Measurements from ENCODE around the gene SRD5A1. TPM values are rescaled to one million over a fixed set of nuclear protein-coding genes. Genes with fewer than 3 reads are reported as not detected.
A peak's percentile ranks its signal among the peaks of the same experiment; 100 is the strongest.
"Not testable (repeated sequence)": the region's sequence is repeated elsewhere in the genome, so short reads cannot be mapped to it uniquely, and the experiment has no call there.

Gene SRD5A1
- total RNA-seq, 8 experiments from 2014 or later: 6.4 to 28.6 (median 15.0) TPM

GRCh38 chr5:6633469-6634245 is 417 bp downstream of the SRD5A1 start:
- peak overlapping the region; percentile 99 to 100 for H3K27ac ChIP-seq
- ATAC-seq (replicated peaks in 6 of 8): peak; percentile 33 to 74 (median 71)
- H3K4me1 ChIP-seq (replicated peaks in 1 of 2): peaks cover 6 to 14% of the 10 kb centered on the region in 2 donors
- H3K4me3 ChIP-seq: peak overlapping the region; percentile 50 to 86 (median 70)
- WGBS, 10 experiments: 0 to 2% (median 0%) methylated on average over 2 to 12 of the region's 75 CpGs; no CpG with 5 or more reads in 6 of the 10 experiments
- in situ Hi-C loops (cut with MboI; ENCODE audit: low pct_unique_long_range_greater_than_20kb in 2 of 9, low sequenced_read_pairs in 9 of 9, unreplicated experiment in 9 of 9): loop anchor here in 3 of 9 experiments (10.0 to 25.0 kb wide), 2 partner anchors 104 to 111 kb away; no protein-coding TSS in a partner anchor

GRCh38 chr5:6634306-6634705 is 1.1 kb downstream of the SRD5A1 start:
- ATAC-seq (replicated peaks in 6 of 8): no peak
- 0 to 20% (median 0%) methylated on average over 1 to 5 of the region's 6 CpGs; no CpG with 5 or more reads in 4 of the 10 experiments for WGBS, 10 experiments
- Histone ChIP-seq H3K4me3 (peak overlapping the region; percentile 50 to 86 (median 70)), H3K4me1 (replicated peaks in 1 of 2) (peaks cover 6 to 14% of the 10 kb centered on the region in 2 donors), H3K27ac (no peak overlapping the region)
- in situ Hi-C loops (cut with MboI; ENCODE audit: low pct_unique_long_range_greater_than_20kb in 2 of 9, low sequenced_read_pairs in 9 of 9, unreplicated experiment in 9 of 9): loop anchor here in 3 of 9 experiments (10.0 to 25.0 kb wide), 2 partner anchors 103 to 110 kb away; no protein-coding TSS in a partner anchor

DNA sequence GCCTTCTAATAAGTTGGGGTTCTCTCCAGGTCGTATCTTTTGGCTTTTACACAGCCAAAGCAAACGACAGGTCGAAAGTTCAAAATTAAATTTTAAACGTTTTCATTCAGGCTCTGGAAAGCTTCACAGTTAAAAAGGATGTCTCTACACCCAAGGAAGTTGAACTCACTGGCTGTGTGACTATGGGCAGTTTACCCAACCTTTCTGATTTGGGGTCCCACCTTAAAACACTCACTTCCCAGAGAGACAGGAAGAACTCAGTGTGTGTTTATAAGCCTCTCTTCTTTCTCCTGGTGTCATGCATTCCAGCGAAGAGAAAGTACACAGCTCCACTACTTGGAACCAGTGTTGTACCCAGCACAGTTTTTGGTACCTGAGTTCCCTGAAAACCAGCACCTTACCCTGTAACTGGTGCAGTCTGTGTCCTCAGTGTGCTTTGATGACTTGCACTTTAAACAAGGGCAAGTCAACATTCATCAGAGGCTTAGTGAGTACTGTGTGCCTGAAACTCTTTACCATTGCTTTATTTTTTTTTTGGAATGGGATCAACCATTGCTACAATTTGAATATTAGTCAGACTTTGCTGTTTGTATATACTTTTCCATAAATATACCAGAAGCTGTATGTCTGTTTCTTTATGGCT is 1.7 kb downstream of the SRD5A1 start:
- in situ Hi-C loops (cut with MboI; ENCODE audit: low pct_unique_long_range_greater_than_20kb in 2 of 9, low sequenced_read_pairs in 9 of 9, unreplicated experiment in 9 of 9): loop anchor here in 3 of 9 experiments (10.0 to 25.0 kb wide), 2 partner anchors 102 to 110 kb away; no protein-coding TSS in a partner anchor
- no peak overlapping the region for H3K27ac ChIP-seq
- peaks cover 6 to 14% of the 10 kb centered on the region in 2 donors for H3K4me1 ChIP-seq (replicated peaks in 1 of 2)
- no peak for ATAC-seq (replicated peaks in 6 of 8)
- peak overlapping the region in 3 of 5 donors; percentile 50 to 75 (median 63) for H3K4me3 ChIP-seq
- WGBS, 10 experiments: 53 to 75% (median 63%) methylated on average over 3 to 5 of the region's 5 CpGs; no CpG with 5 or more reads in 2 of the 10 experiments

DNA sequence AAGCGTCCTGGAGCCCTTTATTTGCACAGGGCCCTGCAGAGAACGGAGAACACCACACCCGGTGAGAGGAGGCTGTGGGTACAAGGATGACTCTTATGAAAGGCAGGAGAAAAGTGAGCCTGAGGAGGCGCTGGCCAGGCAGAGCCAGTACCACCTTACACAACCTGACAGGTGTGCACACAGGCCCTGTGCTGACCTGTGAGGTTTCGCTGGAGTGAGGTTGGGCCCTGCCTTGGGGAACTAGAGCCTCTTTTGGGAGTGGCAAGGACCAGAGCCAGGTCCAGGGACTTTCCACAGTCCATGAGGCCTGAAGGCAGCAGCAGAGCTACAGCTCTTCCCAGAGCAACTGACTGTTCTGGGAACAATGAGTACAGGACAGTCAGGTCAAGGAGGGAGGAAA is 3.1 kb downstream of the SRD5A1 start:
- no peak overlapping the region for H3K27ac ChIP-seq
- ATAC-seq (replicated peaks in 6 of 8): no peak
- peaks cover 6 to 14% of the 10 kb centered on the region in 2 donors for H3K4me1 ChIP-seq (replicated peaks in 1 of 2)
- in situ Hi-C loops (cut with MboI; ENCODE audit: low pct_unique_long_range_greater_than_20kb in 2 of 9, low sequenced_read_pairs in 9 of 9, unreplicated experiment in 9 of 9): loop anchor here in 3 of 9 experiments (10.0 to 25.0 kb wide), 2 partner anchors 101 to 109 kb away; no protein-coding TSS in a partner anchor
- no peak overlapping the region for H3K4me3 ChIP-seq
- 51 to 100% (median 65%) methylated on average over 1 to 4 of the region's 5 CpGs; no CpG with 5 or more reads in 3 of the 10 experiments for WGBS, 10 experiments

DNA sequence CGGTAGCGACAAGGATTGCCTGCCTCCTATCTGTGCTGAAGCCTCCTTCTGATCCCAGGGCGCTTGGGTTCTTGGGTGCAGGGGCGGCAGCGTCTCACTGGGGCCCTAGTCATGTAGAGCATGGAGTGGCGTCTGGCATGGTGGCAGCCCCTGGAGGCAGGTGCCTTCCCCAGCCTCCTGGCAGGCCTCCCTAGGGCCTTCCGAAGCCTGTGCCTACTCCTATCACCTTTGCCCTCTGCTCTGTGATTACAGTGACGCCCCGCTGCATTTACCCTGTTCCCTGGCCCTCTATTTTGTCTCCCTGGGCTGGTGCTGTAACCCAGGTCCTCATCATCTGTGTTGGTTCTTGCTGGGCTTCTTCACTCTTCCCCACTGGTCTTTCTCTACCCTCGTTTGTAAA is 3.8 kb downstream of the SRD5A1 start:
- Histone ChIP-seq H3K4me1 (replicated peaks in 1 of 2) (peaks cover 6 to 7% of the 10 kb centered on the region in 2 donors), H3K4me3 (no peak overlapping the region), H3K27ac (no peak overlapping the region)
- ATAC-seq (replicated peaks in 6 of 8): no peak
- 71 to 90% (median 82%) methylated on average over 1 to 10 of the region's 10 CpGs; no CpG with 5 or more reads in 6 of the 10 experiments for WGBS, 10 experiments
- in situ Hi-C loops (cut with MboI; ENCODE audit: low pct_unique_long_range_greater_than_20kb in 2 of 9, low sequenced_read_pairs in 9 of 9, unreplicated experiment in 9 of 9): loop anchor here in 3 of 9 experiments (10.0 to 25.0 kb wide), 2 partner anchors 100 to 108 kb away; no protein-coding TSS in a partner anchor

- 74 to 100% (median 89%) methylated on average over 1 to 5 of the region's 6 CpGs; no CpG with 5 or more reads in 1 of the 10 experiments for whole genome bisulfite sequencing, 10 experiments
- no peak for ATAC-seq (replicated peaks in 6 of 8)
- Histone ChIP-seq H3K4me1 (replicated peaks in 1 of 2) (peaks cover 6% of the 10 kb centered on the region in 2 donors), H3K27ac (no peak overlapping the region), H3K4me3 (no peak overlapping the region)
- in situ Hi-C loops (cut with MboI; ENCODE audit: low pct_unique_long_range_greater_than_20kb in 2 of 9, low sequenced_read_pairs in 9 of 9, unreplicated experiment in 9 of 9): loop anchor here in 3 of 9 experiments (10.0 to 25.0 kb wide), 2 partner anchors 100 to 107 kb away; no protein-coding TSS in a partner anchor
Observed at GRCh38 chr5:6637590-6637989, 4.3 kb downstream of the SRD5A1 start.

DNA sequence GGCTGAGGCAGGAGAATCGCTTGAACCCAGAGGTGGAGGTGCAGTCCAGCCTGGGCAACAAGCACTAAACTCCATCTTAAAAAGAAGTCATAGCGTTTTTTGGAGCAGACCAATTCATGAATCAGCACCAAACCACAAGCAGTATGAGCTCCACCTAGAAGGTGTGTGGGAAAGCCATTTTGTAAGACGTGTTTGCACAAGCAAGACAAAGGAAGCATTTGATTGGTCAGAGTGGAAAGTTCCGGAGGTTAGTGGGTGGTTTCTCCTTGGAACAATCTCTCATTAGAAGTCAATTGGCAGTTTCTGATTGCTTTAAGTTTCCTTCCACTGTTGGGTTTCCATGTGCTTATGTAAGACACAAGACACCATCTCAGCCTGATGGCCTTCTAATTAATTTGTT is 5.0 kb downstream of the SRD5A1 start:
- no peak overlapping the region for H3K27ac ChIP-seq
- WGBS, 10 experiments: 33 to 100% (median 79%) methylated on average over 1 to 4 of the region's 4 CpGs; no CpG with 5 or more reads in 3 of the 10 experiments
- in situ Hi-C loops (cut with MboI; ENCODE audit: low pct_unique_long_range_greater_than_20kb in 2 of 9, low sequenced_read_pairs in 9 of 9, unreplicated experiment in 9 of 9): loop anchor here in 3 of 9 experiments (10.0 to 25.0 kb wide), 2 partner anchors 99 to 107 kb away; no protein-coding TSS in a partner anchor
- ATAC-seq (replicated peaks in 6 of 8): no peak
- H3K4me3 ChIP-seq: no peak overlapping the region
- peaks cover 6% of the 10 kb centered on the region in 2 donors for H3K4me1 ChIP-seq (replicated peaks in 1 of 2)

DNA sequence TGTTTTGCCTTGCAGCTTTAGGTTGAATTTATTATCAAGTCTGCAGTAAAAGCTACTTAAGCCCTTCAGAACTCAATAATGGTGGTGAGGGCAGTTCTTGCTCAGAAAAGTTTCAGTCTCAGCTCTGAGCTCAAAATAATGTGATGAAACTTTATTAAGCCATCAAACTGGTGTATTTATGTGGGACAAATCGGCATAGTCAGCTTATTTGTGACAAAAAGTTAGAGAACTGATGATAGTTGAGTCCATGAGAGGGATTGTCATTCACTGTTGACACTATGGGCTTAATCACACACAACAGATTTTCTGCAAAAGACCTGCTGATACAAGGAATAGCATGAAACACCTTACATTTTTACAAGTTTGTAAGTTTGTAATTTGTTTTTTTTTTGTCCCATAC is 9.4 kb downstream of the SRD5A1 start:
- 29 to 100% (median 79%) methylated on average over 1 of the region's 1 CpG; no CpG with 5 or more reads in 4 of the 10 experiments for WGBS, 10 experiments
- ATAC-seq (replicated peaks in 6 of 8): no peak
- in situ Hi-C loops (cut with MboI; ENCODE audit: low pct_unique_long_range_greater_than_20kb in 2 of 9, low sequenced_read_pairs in 9 of 9, unreplicated experiment in 9 of 9): loop anchor here in 2 of 9 experiments (25.0 kb wide), 1 partner anchor 95 kb away; no protein-coding TSS in a partner anchor
- no peak overlapping the region for H3K4me3 ChIP-seq
- H3K27ac ChIP-seq: no peak overlapping the region
- H3K4me1 ChIP-seq (replicated peaks in 1 of 2): no peaks in the 10 kb centered on the region

DNA sequence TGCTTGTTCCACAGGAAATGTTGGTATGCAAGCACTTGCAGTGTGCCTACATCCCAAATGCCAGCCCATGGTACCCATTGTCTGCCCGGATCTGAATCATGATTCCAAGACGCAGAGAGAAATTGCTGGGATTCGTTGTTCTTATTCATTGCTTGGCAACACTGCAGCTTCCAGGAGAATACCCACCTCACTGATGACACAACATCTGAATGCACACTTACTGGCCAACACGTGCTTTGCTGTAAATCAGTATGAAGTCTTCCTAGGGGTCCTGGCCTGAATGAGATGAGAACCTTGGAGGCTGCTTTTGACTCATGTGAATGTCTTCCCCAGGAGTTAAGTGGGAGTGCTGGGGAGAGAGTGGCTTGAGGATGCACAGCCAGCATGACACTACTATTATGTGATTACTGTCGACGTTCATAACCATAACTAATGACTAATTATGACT is 11.6 kb downstream of the SRD5A1 start:
- H3K27ac ChIP-seq: no peak overlapping the region
- H3K4me3 ChIP-seq: no peak overlapping the region
- in situ Hi-C loops (cut with MboI; ENCODE audit: low pct_unique_long_range_greater_than_20kb in 2 of 9, low sequenced_read_pairs in 9 of 9, unreplicated experiment in 9 of 9): loop anchor here in 2 of 9 experiments (25.0 kb wide), 1 partner anchor 92 kb away; no protein-coding TSS in a partner anchor
- H3K4me1 ChIP-seq (replicated peaks in 1 of 2): no peaks in the 10 kb centered on the region
- 60 to 100% (median 93%) methylated on average over 1 to 4 of the region's 6 CpGs; no CpG with 5 or more reads in 3 of the 10 experiments for WGBS, 10 experiments
- ATAC-seq (replicated peaks in 6 of 8): peak in 3 of 8 experiments; percentile 64 to 94 (median 68)

GRCh38 chr5:6645571-6646362 is 12.5 kb downstream of the SRD5A1 start:
- in situ Hi-C loops (cut with MboI; ENCODE audit: low pct_unique_long_range_greater_than_20kb in 2 of 9, low sequenced_read_pairs in 9 of 9, unreplicated experiment in 9 of 9): loop anchor here in 2 of 9 experiments (25.0 kb wide), 1 partner anchor 92 kb away; no protein-coding TSS in a partner anchor
- not testable (repeated sequence) for H3K27ac ChIP-seq; H3K4me3 ChIP-seq; H3K4me1 ChIP-seq (replicated peaks in 1 of 2)
- 94 to 100% (median 98%) methylated on average over 3 to 8 of the region's 11 CpGs; no CpG with 5 or more reads in 2 of the 10 experiments for WGBS, 10 experiments
- ATAC-seq (replicated peaks in 6 of 8): peak in 1 of 8 experiments; percentile 58

GRCh38 chr5:6649186-6649585 is 15.9 kb downstream of the SRD5A1 start:
- 60 to 100% (median 94%) methylated on average over 1 to 3 of the region's 10 CpGs; no CpG with 5 or more reads in 7 of the 10 experiments for WGBS, 10 experiments
- H3K4me1 ChIP-seq (replicated peaks in 1 of 2): no peaks in the 10 kb centered on the region
- no peak overlapping the region for H3K4me3 ChIP-seq
- in situ Hi-C loops (cut with MboI; ENCODE audit: low pct_unique_long_range_greater_than_20kb in 2 of 9, low sequenced_read_pairs in 9 of 9, unreplicated experiment in 9 of 9): loop anchor here in 2 of 9 experiments (25.0 kb wide), 1 partner anchor 88 kb away; no protein-coding TSS in a partner anchor
- H3K27ac ChIP-seq: no peak overlapping the region
- ATAC-seq (replicated peaks in 6 of 8): no peak
